ENCODE measurements around the gene OR8G1.

Gene OR8G1

DNA sequence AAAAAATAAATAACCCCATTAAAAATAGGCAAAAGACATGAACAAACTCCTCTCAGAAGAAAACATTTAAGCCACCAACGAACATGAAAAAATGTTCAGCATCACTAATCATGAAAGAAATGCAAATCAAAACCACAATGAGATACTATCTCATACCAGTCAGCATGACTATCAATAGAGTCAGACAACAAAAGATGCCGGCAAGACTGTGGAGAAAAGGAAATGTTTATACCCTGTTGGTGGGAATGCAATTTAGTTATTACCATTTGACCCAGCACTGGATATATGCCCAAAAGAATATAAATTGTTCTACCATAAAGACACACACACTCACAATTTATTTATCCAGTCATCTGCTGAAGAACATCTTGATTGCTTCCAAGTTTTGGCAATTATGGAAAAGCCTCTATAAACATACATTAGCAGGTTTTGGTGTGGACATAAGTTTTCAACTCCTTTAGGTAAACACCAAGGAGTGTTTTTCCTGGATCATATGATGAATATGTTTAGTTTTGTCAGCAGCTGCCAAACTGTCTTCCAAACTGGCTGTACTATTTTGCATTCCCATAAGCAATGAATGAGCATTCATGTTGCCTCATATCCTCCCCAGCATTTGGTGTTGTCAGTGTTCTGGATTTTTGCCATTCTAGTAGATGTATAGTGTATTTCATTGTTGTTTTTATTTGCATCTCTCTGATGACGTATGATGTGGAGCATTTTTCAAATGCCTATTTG lies 44.9 kb downstream of the OR8G1 start (continued):
- no peak for TF ChIP-seq ZNF169 (tag by site-specific recombination; IDR thresholded peaks at IDR 0.05)
- TF ChIP-seq GFI1B (tag by site-specific recombination; IDR thresholded peaks at IDR 0.05) = no peak
- no peak for TF ChIP-seq BCL6B (tag by site-specific recombination; IDR thresholded peaks at IDR 0.05)

- TF ChIP-seq, protein P1, sequence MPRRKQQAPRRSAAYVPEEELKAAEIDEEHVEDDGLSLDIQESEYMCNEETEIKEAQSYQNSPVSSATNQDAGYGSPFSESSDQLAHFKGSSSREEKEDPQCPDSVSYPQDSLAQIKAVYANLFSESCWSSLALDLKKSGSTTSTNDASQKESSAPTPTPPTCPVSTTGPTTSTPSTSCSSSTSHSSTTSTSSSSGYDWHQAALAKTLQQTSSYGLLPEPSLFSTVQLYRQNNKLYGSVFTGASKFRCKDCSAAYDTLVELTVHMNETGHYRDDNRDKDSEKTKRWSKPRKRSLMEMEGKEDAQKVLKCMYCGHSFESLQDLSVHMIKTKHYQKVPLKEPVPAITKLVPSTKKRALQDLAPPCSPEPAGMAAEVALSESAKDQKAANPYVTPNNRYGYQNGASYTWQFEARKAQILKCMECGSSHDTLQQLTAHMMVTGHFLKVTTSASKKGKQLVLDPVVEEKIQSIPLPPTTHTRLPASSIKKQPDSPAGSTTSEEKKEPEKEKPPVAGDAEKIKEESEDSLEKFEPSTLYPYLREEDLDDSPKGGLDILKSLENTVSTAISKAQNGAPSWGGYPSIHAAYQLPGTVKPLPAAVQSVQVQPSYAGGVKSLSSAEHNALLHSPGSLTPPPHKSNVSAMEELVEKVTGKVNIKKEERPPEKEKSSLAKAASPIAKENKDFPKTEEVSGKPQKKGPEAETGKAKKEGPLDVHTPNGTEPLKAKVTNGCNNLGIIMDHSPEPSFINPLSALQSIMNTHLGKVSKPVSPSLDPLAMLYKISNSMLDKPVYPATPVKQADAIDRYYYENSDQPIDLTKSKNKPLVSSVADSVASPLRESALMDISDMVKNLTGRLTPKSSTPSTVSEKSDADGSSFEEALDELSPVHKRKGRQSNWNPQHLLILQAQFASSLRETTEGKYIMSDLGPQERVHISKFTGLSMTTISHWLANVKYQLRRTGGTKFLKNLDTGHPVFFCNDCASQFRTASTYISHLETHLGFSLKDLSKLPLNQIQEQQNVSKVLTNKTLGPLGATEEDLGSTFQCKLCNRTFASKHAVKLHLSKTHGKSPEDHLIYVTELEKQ (tag by site-specific recombination; IDR thresholded peaks at IDR 0.05; ENCODE audit: borderline replicate concordance) = no peak
- no peak for TF ChIP-seq ZNF555 (tag by site-specific recombination; conservative IDR thresholded peaks at IDR 0.05)
- no peak for TF ChIP-seq ZNF362 (tag by site-specific recombination; IDR thresholded peaks at IDR 0.05)
- TF ChIP-seq ZNF561 (tag by site-specific recombination; IDR thresholded peaks at IDR 0.05; ENCODE audit: borderline replicate concordance) = no peak
- TF ChIP-seq ZNF585B (tag by site-specific recombination; IDR thresholded peaks at IDR 0.05) = no peak
- TF ChIP-seq ZNF660 (tag by site-specific recombination; IDR thresholded peaks at IDR 0.05) = no peak
- TF ChIP-seq, protein P2, sequence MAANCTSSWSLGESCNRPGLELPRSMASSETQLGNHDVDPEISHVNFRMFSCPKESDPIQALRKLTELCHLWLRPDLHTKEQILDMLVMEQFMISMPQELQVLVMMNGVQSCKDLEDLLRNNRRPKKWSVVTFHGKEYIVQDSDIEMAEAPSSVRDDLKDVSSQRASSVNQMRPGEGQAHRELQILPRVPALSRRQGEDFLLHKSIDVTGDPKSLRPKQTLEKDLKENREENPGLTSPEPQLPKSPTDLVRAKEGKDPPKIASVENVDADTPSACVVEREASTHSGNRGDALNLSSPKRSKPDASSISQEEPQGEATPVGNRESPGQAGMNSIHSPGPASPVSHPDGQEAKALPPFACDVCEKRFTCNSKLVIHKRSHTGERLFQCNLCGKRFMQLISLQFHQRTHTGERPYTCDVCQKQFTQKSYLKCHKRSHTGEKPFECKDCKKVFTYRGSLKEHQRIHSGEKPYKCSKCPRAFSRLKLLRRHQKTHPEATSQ (tag by site-specific recombination; IDR thresholded peaks at IDR 0.05) = no peak
- H3K27ac ChIP-seq (ENCODE audit: extremely low read depth, low read depth, low read length) = no peak overlapping the region
- H3K4me1 ChIP-seq (ENCODE audit: control insufficient read depth, insufficient read depth, low read length) = no peaks in the 10 kb centered on the region
- no peaks in the 10 kb centered on the region for H3K36me3 ChIP-seq (ENCODE audit: control insufficient read depth in 2 of 2, insufficient read depth in 1 of 2, low read length in 2 of 2)
- ChIA-PET POLR2A (no interaction called here), CTCF (no interaction called here)
- no peak overlapping the region for H3K4me3 ChIP-seq (ENCODE audit: low read depth, low read length)
- no peaks in the 10 kb centered on the region for H3K9me3 ChIP-seq (ENCODE audit: control insufficient read depth, insufficient read depth, low read depth, low read length)
Measured at GRCh38 chr11:124294687-124295086, 53.8 kb downstream of the OR8G1 start.

DNA sequence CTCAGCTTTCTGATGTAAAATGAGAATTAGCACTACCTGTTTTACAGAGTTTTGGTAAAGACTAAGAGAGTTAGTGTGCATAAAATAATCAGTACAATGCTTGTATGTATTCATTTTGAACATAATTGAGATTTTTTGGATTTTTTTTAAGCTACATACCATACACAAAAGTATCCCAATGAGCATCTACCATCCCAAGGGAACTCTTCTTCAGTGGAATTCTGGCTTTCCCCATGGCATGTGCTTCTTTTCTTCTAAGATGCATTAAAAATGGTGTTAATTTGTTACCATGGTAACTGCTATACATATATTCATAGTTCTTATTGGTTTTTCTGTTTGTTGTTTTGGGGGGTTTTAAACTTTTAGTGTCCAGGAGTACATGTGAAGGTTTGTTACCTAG lies 55.1 kb downstream of the OR8G1 start:
- Histone ChIP-seq H3K4me3 (ENCODE audit: low read depth, low read length) (no peak overlapping the region), H3K4me1 (ENCODE audit: control insufficient read depth, insufficient read depth, low read length) (no peaks in the 10 kb centered on the region), H3K27ac (ENCODE audit: extremely low read depth, low read depth, low read length) (no peak overlapping the region), H3K9me3 (ENCODE audit: control insufficient read depth, insufficient read depth, low read depth, low read length) (no peaks in the 10 kb centered on the region), H3K36me3 (ENCODE audit: control insufficient read depth in 2 of 2, insufficient read depth in 1 of 2, low read length in 2 of 2) (no peaks in the 10 kb centered on the region)
- POLR2A ChIA-PET = no interaction called here
- CTCF ChIA-PET = interaction anchor here (0.5 to 0.6 kb wide), 2 partner anchors 119 to 166 kb away, joined by 3 to 5 read pairs; no protein-coding TSS in a partner anchor
- TF ChIP-seq, protein P2 (tag by site-specific recombination; IDR thresholded peaks at IDR 0.05) = no peak
- TF ChIP-seq TCF7L2 (IDR thresholded peaks at IDR 0.05; ENCODE audit: borderline replicate concordance, low read depth, low read length) (no peak), ZNF398 (tag by site-specific recombination; IDR thresholded peaks at IDR 0.05) (no peak), ZSCAN30 (tag by site-specific recombination; IDR thresholded peaks at IDR 0.05) (no peak), SCRT1 (tag by site-specific recombination; IDR thresholded peaks at IDR 0.05; ENCODE audit: borderline replicate concordance) (no peak), ZNF311 (tag by site-specific recombination; IDR thresholded peaks at IDR 0.05; ENCODE audit: borderline replicate concordance) (no peak), ZNF394 (tag by site-specific recombination; IDR thresholded peaks at IDR 0.05; ENCODE audit: borderline replicate concordance) (no peak)
- TF ChIP-seq, protein P3, sequence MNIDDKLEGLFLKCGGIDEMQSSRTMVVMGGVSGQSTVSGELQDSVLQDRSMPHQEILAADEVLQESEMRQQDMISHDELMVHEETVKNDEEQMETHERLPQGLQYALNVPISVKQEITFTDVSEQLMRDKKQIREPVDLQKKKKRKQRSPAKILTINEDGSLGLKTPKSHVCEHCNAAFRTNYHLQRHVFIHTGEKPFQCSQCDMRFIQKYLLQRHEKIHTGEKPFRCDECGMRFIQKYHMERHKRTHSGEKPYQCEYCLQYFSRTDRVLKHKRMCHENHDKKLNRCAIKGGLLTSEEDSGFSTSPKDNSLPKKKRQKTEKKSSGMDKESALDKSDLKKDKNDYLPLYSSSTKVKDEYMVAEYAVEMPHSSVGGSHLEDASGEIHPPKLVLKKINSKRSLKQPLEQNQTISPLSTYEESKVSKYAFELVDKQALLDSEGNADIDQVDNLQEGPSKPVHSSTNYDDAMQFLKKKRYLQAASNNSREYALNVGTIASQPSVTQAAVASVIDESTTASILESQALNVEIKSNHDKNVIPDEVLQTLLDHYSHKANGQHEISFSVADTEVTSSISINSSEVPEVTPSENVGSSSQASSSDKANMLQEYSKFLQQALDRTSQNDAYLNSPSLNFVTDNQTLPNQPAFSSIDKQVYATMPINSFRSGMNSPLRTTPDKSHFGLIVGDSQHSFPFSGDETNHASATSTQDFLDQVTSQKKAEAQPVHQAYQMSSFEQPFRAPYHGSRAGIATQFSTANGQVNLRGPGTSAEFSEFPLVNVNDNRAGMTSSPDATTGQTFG (tag by site-specific recombination; IDR thresholded peaks at IDR 0.05; ENCODE audit: borderline replicate concordance) = no peak
